Thoracic aorta (tissue), 2 donors: ENCODE data around the gene CISTR. TPM values are rescaled to one million over a fixed set of nuclear protein-coding genes. Genes with fewer than 3 reads are reported as not detected.
A peak's percentile ranks its signal among the peaks of the same experiment; 100 is the strongest.

Experiments
- ATAC-seq: fragments of 150-250 bp; one replicate; pipeline ENCODE4 v1.8.0; 2017; ENCODE audit warnings: low read depth; ENCODE audit not compliant: insufficient number of reproducible peaks, low FRiP score
- DNase-seq: peaks from one replicate; pipeline ENCODE4 v3.0.0-alpha.2; 2020; ENCODE audit warnings: low spot score
- H3K27ac ChIP-seq, 2 donors: fragments of 200-600 bp; sonication (generic); 1 replicate in 1 of 2; 2 replicates in 1 of 2; pipeline ENCODE4 v1.5.1; 2016; ENCODE audit warnings: mild to moderate bottlenecking in 2 of 2, moderate library complexity in 2 of 2
- H3K27me3 ChIP-seq: fragments of 200-600 bp; sonication (generic); replicated peaks from 2 replicates; pipeline ENCODE4 v1.6.0; 2016; ENCODE audit warnings: mild to moderate bottlenecking; ENCODE audit not compliant: insufficient read depth
- H3K36me3 ChIP-seq: fragments of 200-600 bp; sonication (generic); one replicate; pipeline ENCODE4 v1.5.1; 2016
- H3K4me1 ChIP-seq, 2 donors: fragments of 200-600 bp; sonication (generic); 1 replicate in 1 of 2; 2 replicates in 1 of 2; pipeline versions ENCODE4 v1.5.1 to v1.6.0; 2016; ENCODE audit warnings: low read depth in 2 of 2, mild to moderate bottlenecking in 1 of 2; ENCODE audit not compliant: control insufficient read depth in 1 of 2
- H3K4me3 ChIP-seq: fragments of 200-600 bp; sonication (generic); 2 replicates; pipeline ENCODE4 v1.5.1; 2016; ENCODE audit warnings: mild to moderate bottlenecking
- H3K9me3 ChIP-seq: fragments of 200-600 bp; sonication (generic); 2 replicates; pipeline ENCODE4 v1.5.1; 2016
- CTCF ChIP-seq: fragments of 200-600 bp; sonication (generic); IDR thresholded peaks from one replicate; pipeline ENCODE4 v1.5.1; 2019; ENCODE audit warnings: antibody characterized with exemption
- total RNA-seq, 2 donors: library from RNA; depleted of rRNA; stranded (reverse); fragments of >200 nt; gene quantifications; one replicate each; pipeline versions ENCODE4 v1.1.0 to v1.2.3, GENCODE V29; 2016

Gene CISTR
- total RNA-seq, 2 donors from 2014 or later = not detected

- H3K27me3 ChIP-seq = peaks cover 10% of the 10 kb centered on the region
- no peak overlapping the region for H3K27ac ChIP-seq
- H3K9me3 ChIP-seq = no peaks in the 10 kb centered on the region
- no peak overlapping the region for H3K4me3 ChIP-seq
- no peaks in the 10 kb centered on the region for H3K36me3 ChIP-seq
- DNase-seq (peak; percentile 42), ATAC-seq (peak; percentile 47)
- no peaks in the 10 kb centered on the region for H3K4me1 ChIP-seq
- peak; percentile 86 for TF ChIP-seq CTCF
Observed at GRCh38 chr12:53701518-53702264, 50.1 kb downstream of the CISTR start.

- TF ChIP-seq CTCF = no peak
- Histone ChIP-seq H3K27me3 (peaks cover 10% of the 10 kb centered on the region), H3K9me3 (no peaks in the 10 kb centered on the region), H3K36me3 (no peaks in the 10 kb centered on the region), H3K4me1 (peaks cover 0 to 11% of the 10 kb centered on the region in 2 donors), H3K27ac (no peak overlapping the region), H3K4me3 (no peak overlapping the region)
- DNase-seq = no peak
- no peak for ATAC-seq
Observed at GRCh38 chr12:53700567-53700966, 51.2 kb downstream of the CISTR start.

GRCh38 chr12:53699678-53700025, 52.1 kb downstream of the CISTR start:
- Histone ChIP-seq H3K27me3 (peaks cover 10% of the 10 kb centered on the region), H3K9me3 (no peaks in the 10 kb centered on the region), H3K4me1 (peaks cover 0 to 14% of the 10 kb centered on the region in 2 donors), H3K27ac (no peak overlapping the region), H3K36me3 (no peaks in the 10 kb centered on the region), H3K4me3 (no peak overlapping the region)
- TF ChIP-seq CTCF = no peak
- DNase-seq = no peak
- no peak for ATAC-seq

- Histone ChIP-seq H3K9me3 (no peaks in the 10 kb centered on the region), H3K4me3 (no peak overlapping the region), H3K36me3 (no peaks in the 10 kb centered on the region), H3K27ac (no peak overlapping the region), H3K4me1 (peaks cover 0 to 14% of the 10 kb centered on the region in 2 donors), H3K27me3 (peaks cover 10% of the 10 kb centered on the region)
- no peak for TF ChIP-seq CTCF
- no peak for DNase-seq
- ATAC-seq = no peak
Observed at GRCh38 chr12:53698948-53699677, 52.7 kb downstream of the CISTR start.

- Histone ChIP-seq H3K9me3 (no peaks in the 10 kb centered on the region), H3K4me1 (peaks cover 0 to 14% of the 10 kb centered on the region in 2 donors), H3K36me3 (no peaks in the 10 kb centered on the region), H3K27ac (no peak overlapping the region), H3K27me3 (peaks cover 10% of the 10 kb centered on the region), H3K4me3 (peak overlapping the region; percentile 40)
- DNase-seq (no peak), ATAC-seq (no peak)
- no peak for TF ChIP-seq CTCF
Observed at GRCh38 chr12:53696655-53697331, 55.0 kb downstream of the CISTR start.
